CD1c-positive myeloid dendritic cell (primary cell): ENCODE measurements around the gene POLR1A.
"Not testable (repeated sequence)": the region's sequence is repeated elsewhere in the genome, so short reads cannot be mapped to it uniquely, and the experiment has no call there.

Experiments used
- DNase-seq: peaks from one replicate; pipeline ENCODE4 v3.0.0-alpha.2; 2016; ENCODE audit errors: extremely low spot score

The POLR1A gene

GRCh38 chr2:85998071-85998991 is 107.4 kb downstream of the POLR1A start:
- DNase-seq: peak; percentile 20

GRCh38 chr2:85997017-85997970 is 108.4 kb downstream of the POLR1A start:
- no peak for DNase-seq

- DNase-seq: no peak
Observed at GRCh38 chr2:85996591-85996990, 109.1 kb downstream of the POLR1A start.

- DNase-seq: no peak
Observed at GRCh38 chr2:85995648-85996529, 109.8 kb downstream of the POLR1A start.

GRCh38 chr2:85994897-85995647 is 110.6 kb downstream of the POLR1A start:
- no peak for DNase-seq

- DNase-seq: no peak
Observed at GRCh38 chr2:85994421-85994777, 111.3 kb downstream of the POLR1A start.

DNA sequence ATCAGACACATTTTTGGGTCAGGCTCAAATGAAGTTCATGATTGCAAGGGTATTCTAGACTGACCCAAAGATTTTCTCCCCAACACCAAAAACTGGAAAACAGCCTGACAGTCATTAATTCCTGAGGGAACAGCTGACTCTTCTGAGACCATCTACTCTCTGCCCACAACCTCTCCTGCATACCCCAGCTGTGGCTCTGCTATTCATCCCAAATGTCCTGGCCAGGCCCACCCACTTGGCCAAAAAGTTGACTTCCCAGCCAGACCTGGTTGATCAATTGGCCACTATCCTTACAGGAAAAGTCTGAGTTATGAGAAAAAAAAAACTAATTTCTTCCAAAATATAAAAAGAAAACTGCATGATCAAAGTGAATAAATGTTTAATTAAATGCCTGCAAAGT is 113.1 kb downstream of the POLR1A start:
- DNase-seq: no peak

- not testable (repeated sequence) for DNase-seq
Observed at GRCh38 chr2:85992053-85992452, 113.6 kb downstream of the POLR1A start.

DNA sequence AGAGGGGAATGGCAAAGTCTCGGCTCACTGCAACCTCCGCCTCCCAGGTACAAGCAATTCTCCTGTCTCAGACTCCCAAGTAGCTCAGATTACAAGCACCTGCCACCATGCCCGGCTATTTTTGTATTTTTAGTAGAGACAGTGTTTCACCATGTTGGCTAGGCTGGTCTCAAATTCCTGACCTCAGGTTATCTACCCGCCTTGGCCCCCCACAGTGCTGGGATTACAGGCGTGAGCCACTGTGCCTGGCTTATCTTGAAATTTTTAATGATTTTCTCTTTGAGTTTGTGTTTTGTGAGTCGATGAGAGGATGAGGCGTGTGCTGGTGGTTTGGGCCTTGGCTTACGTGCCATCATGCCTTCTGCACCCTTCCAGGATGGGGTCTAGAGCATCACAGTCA is 115.6 kb downstream of the POLR1A start:
- DNase-seq: no peak

DNA sequence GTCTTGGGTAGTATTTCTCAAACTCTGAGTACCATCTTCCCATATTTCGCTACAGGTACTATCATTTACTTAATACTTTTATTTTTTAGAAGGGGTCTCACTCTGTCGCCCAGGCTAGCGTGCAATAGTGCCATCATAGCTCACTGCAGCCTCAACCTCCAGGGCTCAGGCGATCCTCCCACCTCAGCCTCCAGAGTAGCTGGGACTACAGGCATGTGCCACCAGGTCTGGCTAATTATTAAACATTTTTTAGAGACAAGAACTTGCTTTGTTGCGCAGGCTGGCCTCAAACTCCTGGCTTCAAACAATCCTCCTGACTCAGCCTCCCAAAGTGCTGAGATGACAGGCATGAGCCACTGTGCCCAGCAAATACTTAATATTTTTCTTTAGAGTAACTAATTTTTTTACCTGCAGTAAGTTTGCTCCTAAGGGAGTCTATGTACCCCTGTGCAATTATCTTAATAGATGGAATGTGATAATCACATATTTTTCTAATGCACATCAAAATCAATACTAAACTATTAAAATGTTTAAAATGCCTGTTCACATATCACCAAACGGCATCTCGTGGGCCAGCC is 116.3 kb downstream of the POLR1A start:
- no peak for DNase-seq

DNA sequence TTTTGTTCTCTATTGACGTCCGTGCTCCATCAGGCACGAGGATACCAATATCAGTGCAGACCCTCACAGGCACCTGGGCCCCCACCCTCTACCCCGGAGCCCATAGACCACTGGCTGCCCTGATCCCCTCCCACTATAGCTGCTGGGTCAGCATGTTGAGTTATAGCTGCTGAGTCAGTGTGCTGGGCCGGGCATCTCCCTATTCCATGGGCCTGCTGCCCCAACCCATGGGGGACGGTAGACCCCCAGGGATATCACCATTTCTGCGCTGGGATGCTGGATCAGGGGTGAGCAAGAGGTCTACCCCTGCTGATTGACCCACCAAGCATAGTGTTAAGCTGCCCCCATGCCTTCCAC is 116.8 kb downstream of the POLR1A start:
- DNase-seq: no peak

DNA sequence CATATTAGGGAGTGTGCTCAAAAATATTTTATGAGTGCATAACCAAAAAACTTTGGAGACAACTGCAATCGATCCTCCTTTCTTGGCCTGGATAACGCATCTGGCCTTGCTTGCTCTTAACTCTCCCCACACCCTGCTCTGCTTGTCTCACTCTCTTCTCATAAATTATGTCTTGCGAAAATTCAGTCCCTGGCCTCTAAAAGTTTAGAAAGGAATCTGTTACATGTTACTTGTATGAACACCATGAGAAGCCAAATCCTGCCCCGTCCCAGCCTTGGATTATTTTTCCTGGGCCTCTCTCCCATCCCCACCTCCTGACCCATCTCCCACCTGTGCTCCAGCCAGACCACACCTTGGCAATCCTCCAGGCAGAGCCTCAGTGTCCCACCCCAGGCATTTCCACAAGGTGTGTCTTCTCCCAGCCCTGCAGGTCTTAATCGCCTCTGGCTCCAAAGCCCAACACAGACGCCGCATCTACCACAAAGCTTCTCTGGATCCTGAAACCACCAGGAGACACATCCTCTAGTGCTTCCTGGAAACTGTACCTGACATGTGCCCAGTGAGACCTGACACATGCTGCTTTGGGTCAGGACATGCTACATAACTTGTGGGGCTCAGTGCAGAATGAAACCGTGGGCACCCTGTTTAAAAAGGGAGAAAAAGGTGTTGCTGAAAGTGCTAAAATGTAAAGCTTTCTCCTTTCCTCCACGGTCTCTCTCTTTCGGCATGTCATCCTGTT is 117.3 kb downstream of the POLR1A start:
- no peak for DNase-seq

DNA sequence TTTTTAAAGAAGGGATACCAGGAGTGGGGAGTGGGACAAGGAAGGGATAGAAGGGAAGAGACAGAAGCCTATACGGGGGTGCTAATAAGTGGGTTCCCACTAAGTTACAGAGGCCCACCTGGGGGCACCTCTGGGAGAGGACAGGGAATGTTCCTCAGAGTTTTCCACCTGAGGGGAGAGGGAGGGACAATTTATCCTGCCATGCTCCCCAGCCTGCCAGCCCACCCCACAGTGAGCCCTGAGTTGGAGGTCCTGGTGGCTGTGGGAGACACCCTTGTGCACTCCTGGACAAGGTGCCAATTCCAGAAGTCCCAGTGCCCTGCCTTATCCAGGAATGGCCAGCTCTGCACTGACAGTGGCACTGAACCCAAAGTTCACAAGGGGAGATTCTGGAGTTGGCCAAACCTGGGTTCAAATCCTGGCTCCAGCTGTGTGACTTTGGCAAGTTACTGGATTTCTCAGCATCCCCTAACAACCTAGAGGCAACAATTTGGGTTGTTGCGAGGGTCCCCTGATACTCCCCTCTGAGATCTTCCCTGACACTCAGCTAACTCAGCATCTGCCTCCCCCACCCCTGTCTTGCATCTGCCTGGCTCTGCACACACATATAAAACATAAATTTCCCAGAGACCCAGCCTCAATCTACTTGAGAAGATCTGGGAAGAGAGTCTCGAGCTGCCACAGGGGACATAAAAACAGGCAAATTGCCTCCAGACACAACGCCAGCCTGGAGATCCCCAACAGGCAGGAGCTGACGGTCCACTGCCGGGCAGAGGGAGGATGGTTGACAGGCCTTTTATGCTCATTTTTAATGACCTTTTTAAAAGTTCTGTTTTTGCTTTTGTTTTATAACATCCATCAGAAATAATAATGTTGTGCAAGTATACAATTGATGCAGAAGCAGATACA is 118.2 kb downstream of the POLR1A start:
- DNase-seq: no peak

DNA sequence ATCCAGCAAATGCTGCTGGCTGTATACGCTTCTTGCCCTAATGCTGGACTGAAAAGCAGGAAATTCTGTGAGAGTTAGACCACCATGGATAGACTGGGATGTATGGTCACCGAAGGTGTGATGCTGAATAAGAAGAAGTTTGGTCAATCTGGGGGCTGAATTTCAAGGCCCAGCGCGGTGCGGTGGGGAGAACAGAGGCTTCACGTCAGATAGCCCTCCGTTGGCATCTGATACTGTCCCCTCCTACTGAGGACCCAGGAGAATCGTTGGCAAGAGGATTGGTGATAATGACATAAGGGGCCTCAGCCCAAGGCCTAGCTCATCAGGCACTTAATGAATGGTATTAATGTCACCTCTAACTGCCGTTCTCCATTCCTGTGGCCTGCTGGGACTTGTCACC is 119.6 kb downstream of the POLR1A start:
- no peak for DNase-seq

DNA sequence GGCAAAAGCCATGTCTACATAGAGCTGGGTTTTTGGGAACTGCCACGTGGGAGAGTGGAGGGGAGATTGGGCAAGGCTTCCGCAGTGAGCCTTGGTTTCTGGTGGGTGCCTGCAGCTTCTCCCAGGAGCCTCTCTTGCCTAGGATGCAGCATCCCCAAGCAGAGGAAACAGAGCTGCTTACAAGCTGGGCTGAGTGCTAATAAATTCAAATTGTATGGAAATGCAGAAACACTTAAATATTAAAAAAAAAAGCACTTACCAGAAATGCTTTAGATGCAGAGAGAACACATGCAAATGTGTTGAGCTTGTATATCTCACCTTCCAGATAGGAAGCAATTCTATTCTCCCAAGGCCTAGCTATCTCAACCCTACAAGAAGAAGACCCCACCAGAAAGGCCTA is 120.9 kb downstream of the POLR1A start:
- DNase-seq: no peak

- DNase-seq: no peak
Observed at GRCh38 chr2:85983766-85984165, 121.9 kb downstream of the POLR1A start.

DNA sequence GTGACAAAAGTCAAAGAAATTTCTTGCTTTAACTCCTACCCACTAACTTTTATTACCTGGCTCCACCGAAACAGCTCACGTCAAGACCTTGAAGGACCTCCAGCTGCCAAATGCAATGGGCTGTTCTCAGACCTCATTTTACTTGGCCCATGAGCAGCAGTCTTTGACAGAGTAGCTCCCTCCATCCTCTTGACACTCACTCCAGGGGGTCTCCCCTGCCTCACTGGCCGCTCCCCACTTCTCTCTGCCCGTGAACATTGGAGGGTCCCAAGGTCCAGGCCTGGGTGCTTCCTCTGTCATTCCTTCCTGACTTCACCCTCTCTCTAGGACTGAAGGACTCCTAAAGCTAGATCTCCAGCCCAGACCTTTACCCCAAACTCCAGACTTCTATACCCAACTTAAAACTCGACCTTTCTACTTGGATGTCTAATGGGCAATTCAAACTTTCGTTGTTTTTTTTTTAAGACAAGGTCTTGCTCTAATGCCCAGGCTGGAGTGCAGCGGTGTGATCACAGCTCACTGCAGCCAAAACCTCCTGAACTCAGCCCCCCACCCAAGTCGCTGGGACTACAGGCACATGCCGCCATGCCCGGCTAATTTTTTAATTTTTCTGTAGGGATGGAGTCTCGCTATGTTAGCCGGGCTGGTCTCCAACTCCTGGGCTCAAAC is 124.0 kb downstream of the POLR1A start:
- no peak for DNase-seq
